SK-N-SH (cell line): ENCODE results near the gene NOX5.

ENCODE experiments used
- CTCF ChIP-seq: fragments of 200-600 bp; sonication (generic); IDR thresholded peaks from 2 replicates; pipeline ENCODE4 v1.6.1; 2017; ENCODE audit warnings: antibody characterized with exemption, mild to moderate bottlenecking, moderate library complexity
- ELF1 ChIP-seq: IDR thresholded peaks from 2 replicates; pipeline ENCODE4 v1.4.0; 2012
- FOXM1 ChIP-seq: IDR thresholded peaks from 2 replicates; pipeline ENCODE4 v1.4.0; 2012; ENCODE audit warnings: low read depth, mild to moderate bottlenecking
- GATA2 ChIP-seq: sonication (generic); formaldehyde crosslinking; IDR thresholded peaks from 2 replicates; pipeline ENCODE4 v1.5.0; 2020; ENCODE audit warnings: mild to moderate bottlenecking, missing genetic modification reagents
- POLR2AphosphoS5 ChIP-seq: IDR thresholded peaks from 2 replicates; pipeline ENCODE4 v1.6.1; 2012; ENCODE audit warnings: low read depth, low read length
- REST ChIP-seq: IDR thresholded peaks from 2 replicates; pipeline ENCODE4 v1.6.1; 2012; ENCODE audit warnings: mild to moderate bottlenecking, low read depth, low read length, moderate library complexity
- RFX5 ChIP-seq: IDR thresholded peaks from 2 replicates; pipeline ENCODE4 v1.6.1; 2012; ENCODE audit warnings: mild to moderate bottlenecking, improper control_type of control experiment, low read length

DNA sequence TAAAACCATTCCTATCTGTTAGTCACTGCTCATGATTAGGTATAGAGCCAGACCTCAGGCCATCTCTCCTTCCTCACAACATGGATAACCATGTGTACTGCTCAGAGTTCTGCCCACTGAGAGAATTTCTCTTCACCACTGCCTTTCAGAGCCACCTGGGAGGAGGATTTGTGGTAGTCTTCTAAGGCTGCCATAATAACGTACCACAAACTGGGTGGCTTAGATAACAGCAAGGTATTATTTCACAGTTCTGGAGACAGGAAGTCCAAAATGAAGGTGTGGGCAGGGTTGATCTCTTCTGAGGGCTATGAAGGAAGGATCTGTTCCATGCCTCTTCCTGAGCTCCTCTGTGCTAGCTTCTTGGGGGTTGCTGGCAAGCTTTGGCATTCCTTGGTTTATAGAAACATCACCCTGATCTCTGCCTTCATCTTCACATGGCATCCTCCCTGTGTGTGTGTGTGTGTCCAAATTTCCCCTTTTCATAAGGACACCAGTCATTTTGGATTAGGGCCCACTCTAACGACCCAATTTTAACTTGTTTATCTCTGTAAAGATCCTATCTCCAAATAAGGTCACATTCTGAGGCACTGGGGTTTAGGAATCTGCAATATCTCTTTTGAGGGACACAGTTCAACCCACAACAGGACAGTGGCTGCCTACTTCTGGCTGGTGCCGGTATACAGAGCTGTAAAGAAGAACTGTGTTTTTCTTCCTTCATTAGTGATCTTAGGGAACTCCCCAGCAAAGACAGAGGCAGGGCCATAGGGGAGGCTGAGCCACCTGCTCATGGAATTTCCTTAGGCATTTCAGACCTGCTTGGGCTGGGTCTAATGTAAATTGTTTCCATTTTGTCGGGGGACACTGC lies 42.1 kb upstream of the NOX5 start:
- TF ChIP-seq REST (no peak), CTCF (no peak), RFX5 (no peak), POLR2AphosphoS5 (no peak), GATA2 (CRISPR knock-in tag) (no peak), FOXM1 (no peak), ELF1 (no peak)
